GM12878 (cell line): ENCODE measurements around the gene CREB3. TPM values are rescaled to one million over a fixed set of nuclear protein-coding genes. Genes with fewer than 3 reads are reported as not detected.

Source experiments
- ATAC-seq: fragments of 200-7000 bp; cut with Tn5 transposase; 3 replicates; pipeline ENCODE4 v1.9.1; 2020; ENCODE audit warnings: mild to moderate bottlenecking, moderate library complexity
- BruUV-seq: library from RNA; stranded (reverse); fragments of 400-500 nt; replicated peaks from 2 replicates; lab custom pipeline; 2021; lab: Mats Ljungman, UMichigan
- CTCF ChIA-PET: fragments of 300-600 bp; sonication (Branson Sonifier 250); formaldehyde crosslinking; extraction: SDS; loops from one replicate; lab custom pipeline; 2021; ENCODE audit warnings: inconsistent platforms; lab: Yijun Ruan, JAX
- POLR2A ChIA-PET: fragments of 350-600 bp; formaldehyde crosslinking; extraction: SDS; loops from one replicate; lab custom pipeline; 2021; ENCODE audit warnings: inconsistent platforms; lab: Charles Lee
- RAD21 ChIA-PET: fragments of 300-600 bp; sonication (Branson Sonifier 250); formaldehyde crosslinking; loops from one replicate; lab custom pipeline; 2023; ENCODE audit warnings: antibody characterized with exemption; ENCODE audit not compliant: unreplicated experiment; lab: Charles Lee
- SMC1A ChIA-PET: fragments of 300-600 bp; sonication (Branson Sonifier 250); formaldehyde crosslinking; loops from one replicate; lab custom pipeline; 2023; ENCODE audit not compliant: unreplicated experiment, uncharacterized antibody; lab: Charles Lee
- DNase-seq: peaks from one replicate; pipeline ENCODE4 v3.0.0-alpha.2; 2011; ENCODE audit warnings: low read depth, low spot score
- FAIRE-seq: peaks from 3 replicates; lab custom pipeline; 2011; peaks lifted over from hg19 to GRCh38; lab: Jason Lieb, UNC
- H2AFZ ChIP-seq: 2 replicates; pipeline ENCODE4 v1.6.0; 2011; ENCODE audit warnings: low read depth, low read length, control low read depth; ENCODE audit not compliant: control insufficient read depth
- H3K27ac ChIP-seq: 2 replicates; pipeline ENCODE4 v1.5.1; 2011; ENCODE audit warnings: control low read depth; ENCODE audit not compliant: control insufficient read depth, insufficient read depth
- H3K27me3 ChIP-seq, 2 experiments: replicated peaks in 1 of 2; 2 replicates each; pipeline versions ENCODE4 v1.6.0 to v1.6.1; 2011; ENCODE audit warnings: low read length in 1 of 2; ENCODE audit not compliant: control insufficient read depth in 2 of 2, insufficient read depth in 2 of 2
- H3K36me3 ChIP-seq, 2 experiments: 2 replicates each; pipeline ENCODE4 v1.5.1; 2011; ENCODE audit warnings: low read length in 1 of 2; ENCODE audit not compliant: control insufficient read depth in 2 of 2, insufficient read depth in 2 of 2
- H3K4me1 ChIP-seq: 2 replicates; pipeline ENCODE4 v1.6.1; 2011; ENCODE audit warnings: mild to moderate bottlenecking, low read length, moderate library complexity, mixed read lengths; ENCODE audit not compliant: control insufficient read depth, insufficient read depth
- H3K4me2 ChIP-seq: 2 replicates; pipeline ENCODE4 v1.6.0; 2011; ENCODE audit warnings: control low read depth; ENCODE audit not compliant: control insufficient read depth, insufficient read depth
- H3K4me3 ChIP-seq: fragments of 200-600 bp; sonication (generic); 2 replicates; pipeline ENCODE4 v1.5.1; 2016
- H3K79me2 ChIP-seq: 2 replicates; pipeline ENCODE4 v1.6.0; 2011; ENCODE audit warnings: low read length; ENCODE audit not compliant: control insufficient read depth, insufficient read depth
- H3K9ac ChIP-seq: 2 replicates; pipeline ENCODE4 v1.8.0; 2011; ENCODE audit warnings: low read length, control low read depth, mixed read lengths; ENCODE audit not compliant: control insufficient read depth, insufficient read depth
- H3K9me3 ChIP-seq: replicated peaks from 3 replicates; pipeline ENCODE4 v1.5.1; 2011; ENCODE audit warnings: mild to moderate bottlenecking, low read length; ENCODE audit not compliant: control insufficient read depth, insufficient read depth
- H4K20me1 ChIP-seq: 2 replicates; pipeline ENCODE4 v1.6.0; 2011; ENCODE audit not compliant: control insufficient read depth, insufficient read depth
- BHLHE40 ChIP-seq, 2 experiments: fragments of 450-650 bp in 1 of 2; IDR thresholded peaks; 2 replicates each; pipeline ENCODE4 v1.6.1; 2011 to 2017; ENCODE audit warnings: low read depth in 2 of 2, borderline replicate concordance in 1 of 2, improper control_type of control experiment in 1 of 2, low read length in 1 of 2, mild to moderate bottlenecking in 1 of 2
- CHD2 ChIP-seq: IDR thresholded peaks from 2 replicates; pipeline ENCODE4 v1.6.1; 2011; ENCODE audit warnings: low read depth, low read length, improper control_type of control experiment, borderline replicate concordance
- ESRRA ChIP-seq: IDR thresholded peaks from 2 replicates; pipeline ENCODE4 v1.6.1; 2012; ENCODE audit warnings: mild to moderate bottlenecking, low read length, improper control_type of control experiment
- FOS ChIP-seq: IDR thresholded peaks from 3 replicates; pipeline ENCODE4 v1.6.1; 2011; ENCODE audit warnings: borderline replicate concordance; ENCODE audit not compliant: insufficient read length; ENCODE audit errors: extremely low read depth
- PML ChIP-seq: IDR thresholded peaks from 2 replicates; pipeline ENCODE4 v1.6.1; 2012; ENCODE audit warnings: low read length, inconsistent platforms
- RAD51 ChIP-seq: fragments of 450-650 bp; IDR thresholded peaks from 2 replicates; pipeline ENCODE4 v1.6.1; 2016; ENCODE audit warnings: moderate library complexity, mild to moderate bottlenecking, inconsistent platforms
- RB1 ChIP-seq: fragments of 450-650 bp; formaldehyde crosslinking; IDR thresholded peaks from 2 replicates; pipeline ENCODE4 v1.6.1; 2017; ENCODE audit warnings: mild to moderate bottlenecking, borderline replicate concordance
- YBX1 ChIP-seq: fragments of 450-650 bp; IDR thresholded peaks from 2 replicates; pipeline ENCODE4 v1.6.1; 2016; ENCODE audit warnings: antibody characterized with exemption
- ZBED1 ChIP-seq: IDR thresholded peaks from 2 replicates; pipeline ENCODE4 v1.6.1; 2016; ENCODE audit warnings: borderline replicate concordance
- ZNF687 ChIP-seq: fragments of 450-650 bp; IDR thresholded peaks from 2 replicates; pipeline ENCODE4 v1.6.1; 2017; ENCODE audit warnings: mild to moderate bottlenecking, moderate library complexity
- WGBS: methylation state at CpG from one replicate; pipeline ENCODE4 v1.1.6; 2016; ENCODE audit warnings: low lambda C conversion rate; ENCODE audit not compliant: insufficient replicate concordance, insufficient coverage; ENCODE audit errors: missing lambda C conversion rate; 5-methylcytosine and 5-hydroxymethylcytosine counted together
- in situ Hi-C: fragments of 300-500 bp; cut with MboI; formaldehyde crosslinking; loops from 9 replicates; pipeline ENCODE4 v1.14.3; 2018; ENCODE audit warnings: mixed read lengths
- intact Hi-C: fragments of 100-400 bp; cut with micrococcal nuclease; formaldehyde crosslinking; loops from one replicate; pipeline ENCODE4 v1.14.2; 2022; ENCODE audit not compliant: unreplicated experiment
- polyA plus RNA-seq, 11 experiments: library from polyadenylated mRNA; depleted of rRNA in 4 of 11; unstranded in 6 of 11; stranded (reverse) in 5 of 11; fragments of >200 nt; fragmentation: Nextera tagmentation in 4 of 11; fragmentation: Illumina TruSeq in 1 of 11; extraction: Ambion mirVana in 4 of 11; extraction: Trizol in 1 of 11; gene quantifications; 1 replicate in 1 of 11; 2 replicates in 10 of 11; pipeline versions ENCODE4 v1.2.1 to v1.2.3, GENCODE V29; 2011 to 2016; ENCODE audit warnings: inconsistent platforms in 2 of 11, missing spikeins in 2 of 11, low read depth in 1 of 11
- total RNA-seq, 4 experiments: library from RNA; depleted of rRNA in 3 of 4; stranded (reverse); fragments of >200 nt in 3 of 4; fragmentation: Illumina TruSeq in 1 of 4; extraction: Trizol in 1 of 4; gene quantifications; 2 replicates each; pipeline versions ENCODE4 v1.2.1 to v1.2.3, GENCODE V29; 2013 to 2021
- TF ChIP-seq, protein P1 (sequence below): fragments of 450-650 bp; IDR thresholded peaks from 2 replicates; pipeline ENCODE4 v1.6.1; 2017; ENCODE audit warnings: borderline replicate concordance

Gene CREB3
- total and polyA plus RNA-seq, 10 of the 15 experiments (the other 5 are each of a cell fraction or from before 2014, with no cell fraction given) = 9.8 to 38.9 (median 19.8) TPM

DNA sequence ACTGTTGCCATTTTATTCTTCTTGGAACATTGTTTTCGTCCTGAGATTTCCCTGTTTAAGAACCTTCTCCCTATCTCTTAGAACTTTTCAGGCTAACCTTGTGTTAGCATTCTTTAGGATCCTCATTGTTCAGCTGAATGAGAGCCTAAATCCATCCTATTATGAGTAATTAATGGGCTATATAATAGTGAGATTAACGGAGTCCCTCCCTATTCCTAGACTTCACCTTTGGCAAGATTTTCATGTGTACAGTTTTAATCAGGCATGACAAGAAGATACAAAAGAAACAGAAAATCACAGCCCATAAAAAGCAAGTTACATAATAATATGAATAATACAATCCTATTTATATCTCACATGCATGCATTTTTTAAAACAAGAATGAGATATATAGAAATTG lies 30.7 kb downstream of the CREB3 start:
- intact Hi-C loops = no loop called here
- Histone ChIP-seq H3K9ac (no peak overlapping the region), H3K27ac (no peak overlapping the region), H2AFZ (no peak overlapping the region), H3K36me3 (no peaks in the 10 kb centered on the region), H3K79me2 (peaks cover 25% of the 10 kb centered on the region), H3K4me1 (peaks cover 18% of the 10 kb centered on the region), H3K9me3 (no peaks in the 10 kb centered on the region), H3K4me3 (no peak overlapping the region), H3K27me3 (no peaks in the 10 kb centered on the region), H3K4me2 (no peak overlapping the region), H4K20me1 (no peaks in the 10 kb centered on the region)
- RAD21 ChIA-PET = interaction anchor here (1.3 kb wide), 1 partner anchor 63 kb away, joined by 3 read pairs; no protein-coding TSS in a partner anchor
- TF ChIP-seq ZNF687 = no peak
- TF ChIP-seq YBX1 = no peak
- TF ChIP-seq RB1 = no peak
- TF ChIP-seq PML = no peak
- TF ChIP-seq, protein P1, sequence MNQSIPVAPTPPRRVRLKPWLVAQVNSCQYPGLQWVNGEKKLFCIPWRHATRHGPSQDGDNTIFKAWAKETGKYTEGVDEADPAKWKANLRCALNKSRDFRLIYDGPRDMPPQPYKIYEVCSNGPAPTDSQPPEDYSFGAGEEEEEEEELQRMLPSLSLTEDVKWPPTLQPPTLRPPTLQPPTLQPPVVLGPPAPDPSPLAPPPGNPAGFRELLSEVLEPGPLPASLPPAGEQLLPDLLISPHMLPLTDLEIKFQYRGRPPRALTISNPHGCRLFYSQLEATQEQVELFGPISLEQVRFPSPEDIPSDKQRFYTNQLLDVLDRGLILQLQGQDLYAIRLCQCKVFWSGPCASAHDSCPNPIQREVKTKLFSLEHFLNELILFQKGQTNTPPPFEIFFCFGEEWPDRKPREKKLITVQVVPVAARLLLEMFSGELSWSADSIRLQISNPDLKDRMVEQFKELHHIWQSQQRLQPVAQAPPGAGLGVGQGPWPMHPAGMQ = no peak
- no peak for TF ChIP-seq FOS
- TF ChIP-seq ZBED1 = no peak
- TF ChIP-seq ESRRA = no peak
- no peak for TF ChIP-seq RAD51
- no peak for TF ChIP-seq BHLHE40 (IDR thresholded peaks at IDR 0.05; ENCODE audit: borderline replicate concordance in 1 of 2, low read depth in 2 of 2, low read length in 1 of 2)
- TF ChIP-seq CHD2 = no peak
- ATAC-seq (no peak), FAIRE-seq (no peak), DNase-seq (no peak)
- POLR2A ChIA-PET = interaction anchor here (0.6 to 0.9 kb wide), 4 partner anchors 14 to 294 kb away, joined by 3 to 4 read pairs (median 4); no protein-coding TSS in a partner anchor
- SMC1A ChIA-PET = interaction anchor here (1.1 to 2.0 kb wide), 5 partner anchors 8 to 19 kb away, joined by 3 to 7 read pairs (median 4); no protein-coding TSS in a partner anchor
- 96% methylated on average over 2 of the region's 2 CpGs for WGBS
- in situ Hi-C loops = no loop called here
- no TSS peak for BruUV-seq
- CTCF ChIA-PET = interaction anchor here (0.7 to 1.4 kb wide), 6 partner anchors 11 to 1736 kb away, joined by 3 to 5 read pairs (median 4); no protein-coding TSS in a partner anchor
